ENCODE measurements around the gene NRG4. TPM values are rescaled to one million over a fixed set of nuclear protein-coding genes. Genes with fewer than 3 reads are reported as not detected.
"Not testable (repeated sequence)": the region's sequence is repeated elsewhere in the genome, so short reads cannot be mapped to it uniquely, and the experiment has no call there.

Gene NRG4
- polyA plus RNA-seq, 1 donor from 2014 or later, result 1.4 TPM

- no peaks in the 10 kb centered on the region for H3F3A ChIP-seq (ENCODE audit: insufficient read depth, low read length, poor library complexity, severe bottlenecking)
- H3K36me3 ChIP-seq (ENCODE audit: insufficient read depth, low read length), result no peaks in the 10 kb centered on the region
- H3K4me3 ChIP-seq (ENCODE audit: low read length), result no peak overlapping the region
- H3K9me2 ChIP-seq (ENCODE audit: insufficient read depth, low read length), result no peaks in the 10 kb centered on the region
- no peaks in the 10 kb centered on the region for H3K9me3 ChIP-seq (ENCODE audit: low read length)
- H3K27me3 ChIP-seq (ENCODE audit: insufficient read depth, low read depth, low read length), result no peaks in the 10 kb centered on the region
- H2AFZ ChIP-seq (ENCODE audit: low read depth, low read length), result no peak overlapping the region
- H4K20me1 ChIP-seq (ENCODE audit: insufficient read depth), result no peaks in the 10 kb centered on the region
- TF ChIP-seq POLR2AphosphoS5 (IDR thresholded peaks at IDR 0.05) (no peak), CTCF (IDR thresholded peaks at IDR 0.05; ENCODE audit: poor library complexity, severe bottlenecking) (no peak), SMC3 (conservative IDR thresholded peaks at IDR 0.05; ENCODE audit: poor library complexity) (no peak), RAD21 (conservative IDR thresholded peaks at IDR 0.05) (no peak), EP300 (conservative IDR thresholded peaks at IDR 0.05; ENCODE audit: poor library complexity, severe bottlenecking) (no peak), TAF1 (IDR thresholded peaks at IDR 0.05; ENCODE audit: low read depth) (no peak)
- H3K79me2 ChIP-seq (replicated peaks; ENCODE audit: insufficient read depth, low read length), result no peaks in the 10 kb centered on the region
- no peak overlapping the region for H3K27ac ChIP-seq (ENCODE audit: low read length)
- H3K4me2 ChIP-seq (ENCODE audit: low read length), result no peak overlapping the region
- no peak overlapping the region for H3K9ac ChIP-seq (ENCODE audit: low read length)
Measured at GRCh38 chr15:75985971-75986370, 26.3 kb downstream of the NRG4 start.

GRCh38 chr15:75984706-75985105, 27.5 kb downstream of the NRG4 start:
- not testable (repeated sequence) for H3K9me3 ChIP-seq (ENCODE audit: low read length); H3K9ac ChIP-seq (ENCODE audit: low read length); H3K9me2 ChIP-seq (ENCODE audit: insufficient read depth, low read length); H3K4me3 ChIP-seq (ENCODE audit: low read length); H3F3A ChIP-seq (ENCODE audit: insufficient read depth, low read length, poor library complexity, severe bottlenecking); H4K20me1 ChIP-seq (ENCODE audit: insufficient read depth); H2AFZ ChIP-seq (ENCODE audit: low read depth, low read length); H3K27me3 ChIP-seq (ENCODE audit: insufficient read depth, low read depth, low read length); H3K4me2 ChIP-seq (ENCODE audit: low read length); H3K36me3 ChIP-seq (ENCODE audit: insufficient read depth, low read length); H3K79me2 ChIP-seq (replicated peaks; ENCODE audit: insufficient read depth, low read length); H3K27ac ChIP-seq (ENCODE audit: low read length)

- no peaks in the 10 kb centered on the region for H3F3A ChIP-seq (ENCODE audit: insufficient read depth, low read length, poor library complexity, severe bottlenecking)
- H3K36me3 ChIP-seq (ENCODE audit: insufficient read depth, low read length), result no peaks in the 10 kb centered on the region
- no peaks in the 10 kb centered on the region for H3K79me2 ChIP-seq (replicated peaks; ENCODE audit: insufficient read depth, low read length)
- H3K4me3 ChIP-seq (ENCODE audit: low read length), result no peak overlapping the region
- H4K20me1 ChIP-seq (ENCODE audit: insufficient read depth), result no peaks in the 10 kb centered on the region
- H3K27me3 ChIP-seq (ENCODE audit: insufficient read depth, low read depth, low read length), result no peaks in the 10 kb centered on the region
- no peak overlapping the region for H2AFZ ChIP-seq (ENCODE audit: low read depth, low read length)
- no peak overlapping the region for H3K9ac ChIP-seq (ENCODE audit: low read length)
- TF ChIP-seq CTCF (IDR thresholded peaks at IDR 0.05; ENCODE audit: poor library complexity, severe bottlenecking) (no peak), EP300 (conservative IDR thresholded peaks at IDR 0.05; ENCODE audit: poor library complexity, severe bottlenecking) (no peak), REST (IDR thresholded peaks at IDR 0.05; ENCODE audit: borderline replicate concordance) (no peak), SMC3 (conservative IDR thresholded peaks at IDR 0.05; ENCODE audit: poor library complexity) (no peak), EZH2 (IDR thresholded peaks at IDR 0.05; ENCODE audit: borderline replicate concordance, insufficient read depth, low read length, poor library complexity, severe bottlenecking) (no peak), POLR2AphosphoS5 (IDR thresholded peaks at IDR 0.05) (no peak), MXI1 (conservative IDR thresholded peaks at IDR 0.05; ENCODE audit: poor library complexity, severe bottlenecking) (no peak), TAF1 (IDR thresholded peaks at IDR 0.05; ENCODE audit: low read depth) (no peak)
- no peaks in the 10 kb centered on the region for H3K9me2 ChIP-seq (ENCODE audit: insufficient read depth, low read length)
- H3K4me2 ChIP-seq (ENCODE audit: low read length), result no peak overlapping the region
- H3K27ac ChIP-seq (ENCODE audit: low read length), result no peak overlapping the region
- H3K9me3 ChIP-seq (ENCODE audit: low read length), result no peaks in the 10 kb centered on the region
Measured at GRCh38 chr15:75982468-75982867, 29.8 kb downstream of the NRG4 start.

Measured in neural cell (in vitro differentiated cells).